ENCODE data around the gene HDDC3.

DNA sequence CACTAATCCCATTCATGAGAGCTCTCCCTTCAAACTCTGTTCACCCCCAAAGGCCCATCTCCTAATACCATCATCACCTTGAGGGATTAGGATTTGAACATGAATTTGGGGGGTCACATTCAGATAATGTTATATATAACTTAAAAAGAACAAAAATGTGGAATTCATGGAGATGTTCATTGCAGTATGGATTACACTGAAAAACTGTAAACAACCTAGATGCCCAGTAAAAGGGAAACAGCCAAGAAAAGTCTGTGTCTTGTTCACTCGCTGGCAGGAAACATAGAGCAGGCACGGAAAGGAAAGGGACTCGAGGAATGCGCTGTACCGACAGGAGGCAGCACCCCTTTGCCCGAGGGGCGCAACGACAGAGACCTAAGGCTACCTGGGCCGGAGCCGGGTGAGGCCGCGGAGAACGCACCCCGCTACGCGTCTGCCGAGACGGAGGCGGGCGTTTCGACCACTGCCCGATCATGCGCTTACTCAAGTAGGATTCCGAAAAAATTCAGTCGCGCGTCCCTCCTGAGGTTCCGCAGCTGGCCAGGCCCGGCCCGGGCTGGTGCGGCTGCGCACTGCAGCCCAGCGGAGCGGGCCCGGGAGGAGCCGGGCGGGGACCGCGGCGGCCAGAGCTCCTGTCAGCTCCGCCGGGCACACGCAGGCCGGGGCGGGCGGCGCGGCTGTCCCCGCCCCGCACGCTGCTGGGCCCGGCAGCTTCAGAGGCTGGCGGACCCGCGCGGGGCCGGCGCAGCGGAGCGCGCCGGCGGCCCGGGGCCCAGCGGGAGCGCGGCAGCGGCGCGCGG, 30.1 kb downstream of the HDDC3 start:
- TF ChIP-seq, protein P1, sequence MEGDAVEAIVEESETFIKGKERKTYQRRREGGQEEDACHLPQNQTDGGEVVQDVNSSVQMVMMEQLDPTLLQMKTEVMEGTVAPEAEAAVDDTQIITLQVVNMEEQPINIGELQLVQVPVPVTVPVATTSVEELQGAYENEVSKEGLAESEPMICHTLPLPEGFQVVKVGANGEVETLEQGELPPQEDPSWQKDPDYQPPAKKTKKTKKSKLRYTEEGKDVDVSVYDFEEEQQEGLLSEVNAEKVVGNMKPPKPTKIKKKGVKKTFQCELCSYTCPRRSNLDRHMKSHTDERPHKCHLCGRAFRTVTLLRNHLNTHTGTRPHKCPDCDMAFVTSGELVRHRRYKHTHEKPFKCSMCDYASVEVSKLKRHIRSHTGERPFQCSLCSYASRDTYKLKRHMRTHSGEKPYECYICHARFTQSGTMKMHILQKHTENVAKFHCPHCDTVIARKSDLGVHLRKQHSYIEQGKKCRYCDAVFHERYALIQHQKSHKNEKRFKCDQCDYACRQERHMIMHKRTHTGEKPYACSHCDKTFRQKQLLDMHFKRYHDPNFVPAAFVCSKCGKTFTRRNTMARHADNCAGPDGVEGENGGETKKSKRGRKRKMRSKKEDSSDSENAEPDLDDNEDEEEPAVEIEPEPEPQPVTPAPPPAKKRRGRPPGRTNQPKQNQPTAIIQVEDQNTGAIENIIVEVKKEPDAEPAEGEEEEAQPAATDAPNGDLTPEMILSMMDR (IDR thresholded peaks at IDR 0.05; ENCODE audit: insufficient read depth, low read depth, low read length): peak; percentile 51
- TF ChIP-seq EZH2 (IDR thresholded peaks at IDR 0.05; ENCODE audit: insufficient read depth, low read length): no peak
